ENCODE results near the gene CCL14.

DNA sequence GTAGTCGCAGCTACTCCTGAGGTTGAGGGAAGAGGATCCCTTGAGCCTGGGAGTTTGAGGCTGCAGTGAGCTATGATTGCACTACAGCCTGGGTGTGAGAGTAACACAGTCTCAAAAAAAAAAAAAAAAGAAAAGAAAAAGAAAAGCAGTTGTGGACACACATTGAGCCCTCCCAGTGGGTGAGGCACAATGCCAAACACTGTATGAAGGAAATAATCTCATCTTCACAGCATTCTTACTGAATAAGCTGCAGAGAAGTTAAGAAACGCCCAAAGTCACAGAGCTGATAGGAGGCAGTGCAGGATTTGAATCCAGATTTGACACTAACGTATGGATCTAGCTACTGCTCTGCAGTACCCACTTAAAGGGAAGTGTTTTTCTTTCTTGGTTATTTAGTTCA lies 37.1 kb downstream of the CCL14 start:
- TF ChIP-seq POLR2A (IDR thresholded peaks at IDR 0.05; ENCODE audit: control extremely low read depth in 1 of 2, low read depth in 2 of 2, low read length in 2 of 2) (no peak), SIRT6 (IDR thresholded peaks at IDR 0.05; ENCODE audit: low read length) (no peak), SP1 (IDR thresholded peaks at IDR 0.05; ENCODE audit: low read depth, low read length) (no peak), MAX (IDR thresholded peaks at IDR 0.05) (no peak), EZH2 (IDR thresholded peaks at IDR 0.05; ENCODE audit: low read depth, low read length, severe bottlenecking) (no peak), POLR2AphosphoS5 (IDR thresholded peaks at IDR 0.05; ENCODE audit: low read depth, low read length) (no peak), HDAC6 (IDR thresholded peaks at IDR 0.05; ENCODE audit: low read depth, low read length) (no peak), SIX5 (IDR thresholded peaks at IDR 0.05; ENCODE audit: low read depth, low read length) (no peak), ZNF274 (IDR thresholded peaks at IDR 0.05; ENCODE audit: borderline replicate concordance, extremely low read depth, low read length) (no peak), SIN3A (conservative IDR thresholded peaks at IDR 0.05 in 1 of 2, IDR thresholded peaks at IDR 0.05 in 1 of 2; ENCODE audit: low read depth in 1 of 2, low read length in 2 of 2) (no peak), SP2 (IDR thresholded peaks at IDR 0.05; ENCODE audit: low read length) (no peak)
- TF ChIP-seq, protein P1, sequence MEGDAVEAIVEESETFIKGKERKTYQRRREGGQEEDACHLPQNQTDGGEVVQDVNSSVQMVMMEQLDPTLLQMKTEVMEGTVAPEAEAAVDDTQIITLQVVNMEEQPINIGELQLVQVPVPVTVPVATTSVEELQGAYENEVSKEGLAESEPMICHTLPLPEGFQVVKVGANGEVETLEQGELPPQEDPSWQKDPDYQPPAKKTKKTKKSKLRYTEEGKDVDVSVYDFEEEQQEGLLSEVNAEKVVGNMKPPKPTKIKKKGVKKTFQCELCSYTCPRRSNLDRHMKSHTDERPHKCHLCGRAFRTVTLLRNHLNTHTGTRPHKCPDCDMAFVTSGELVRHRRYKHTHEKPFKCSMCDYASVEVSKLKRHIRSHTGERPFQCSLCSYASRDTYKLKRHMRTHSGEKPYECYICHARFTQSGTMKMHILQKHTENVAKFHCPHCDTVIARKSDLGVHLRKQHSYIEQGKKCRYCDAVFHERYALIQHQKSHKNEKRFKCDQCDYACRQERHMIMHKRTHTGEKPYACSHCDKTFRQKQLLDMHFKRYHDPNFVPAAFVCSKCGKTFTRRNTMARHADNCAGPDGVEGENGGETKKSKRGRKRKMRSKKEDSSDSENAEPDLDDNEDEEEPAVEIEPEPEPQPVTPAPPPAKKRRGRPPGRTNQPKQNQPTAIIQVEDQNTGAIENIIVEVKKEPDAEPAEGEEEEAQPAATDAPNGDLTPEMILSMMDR (IDR thresholded peaks at IDR 0.05; ENCODE audit: control extremely low read depth in 1 of 3, insufficient read depth in 1 of 3, low read depth in 1 of 3, low read length in 3 of 3) = no peak
- TF ChIP-seq, protein P2, sequence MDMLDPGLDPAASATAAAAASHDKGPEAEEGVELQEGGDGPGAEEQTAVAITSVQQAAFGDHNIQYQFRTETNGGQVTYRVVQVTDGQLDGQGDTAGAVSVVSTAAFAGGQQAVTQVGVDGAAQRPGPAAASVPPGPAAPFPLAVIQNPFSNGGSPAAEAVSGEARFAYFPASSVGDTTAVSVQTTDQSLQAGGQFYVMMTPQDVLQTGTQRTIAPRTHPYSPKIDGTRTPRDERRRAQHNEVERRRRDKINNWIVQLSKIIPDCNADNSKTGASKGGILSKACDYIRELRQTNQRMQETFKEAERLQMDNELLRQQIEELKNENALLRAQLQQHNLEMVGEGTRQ (IDR thresholded peaks at IDR 0.05; ENCODE audit: low read length) = no peak
- TF ChIP-seq, protein P3, sequence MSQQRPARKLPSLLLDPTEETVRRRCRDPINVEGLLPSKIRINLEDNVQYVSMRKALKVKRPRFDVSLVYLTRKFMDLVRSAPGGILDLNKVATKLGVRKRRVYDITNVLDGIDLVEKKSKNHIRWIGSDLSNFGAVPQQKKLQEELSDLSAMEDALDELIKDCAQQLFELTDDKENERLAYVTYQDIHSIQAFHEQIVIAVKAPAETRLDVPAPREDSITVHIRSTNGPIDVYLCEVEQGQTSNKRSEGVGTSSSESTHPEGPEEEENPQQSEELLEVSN (IDR thresholded peaks at IDR 0.05) = no peak
